ENCODE results near the gene FAM187B.

The FAM187B gene

DNA sequence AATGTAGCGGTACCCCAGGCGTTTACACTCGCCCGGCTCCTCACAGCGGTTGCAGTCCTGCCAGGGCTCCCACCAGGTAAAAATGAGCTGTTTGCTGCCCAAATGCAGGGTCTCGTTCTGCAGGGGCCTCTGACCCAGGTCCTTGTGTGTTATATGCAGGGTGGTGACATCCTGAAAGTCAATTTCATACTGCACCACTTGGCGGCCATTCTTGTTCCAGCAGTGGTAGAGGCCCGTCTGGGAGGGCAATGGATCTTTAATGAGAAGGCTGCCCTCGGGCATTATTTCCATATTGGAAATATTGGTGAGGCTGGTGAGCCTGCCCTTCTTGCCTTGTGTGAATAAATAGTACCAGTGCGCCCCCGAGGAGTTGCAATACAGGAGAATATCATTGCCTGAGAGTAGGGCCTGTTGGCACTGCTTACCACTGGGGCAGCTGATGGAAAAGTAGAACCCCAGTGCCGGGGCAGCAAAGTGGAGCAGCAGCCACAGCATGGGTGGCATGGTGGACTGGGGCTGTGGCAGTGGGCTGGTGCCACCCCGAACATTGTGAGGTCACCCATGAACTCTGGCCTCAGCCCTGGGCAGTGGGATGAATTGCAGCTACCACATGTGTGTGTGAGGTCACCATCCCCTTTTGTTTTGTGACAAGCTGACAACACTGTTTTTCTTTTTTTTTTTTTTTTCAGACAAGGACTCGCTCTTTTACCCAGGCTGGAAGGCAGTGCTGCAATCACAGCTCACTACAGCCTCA lies at the start of gene FAM187B:
Gene FAM187B, minus strand, starts transcription at position 563 of the 754 bp plus-strand sequence. Its CDS starts 59 bp downstream, at position 504.
- DNase-seq = no peak

DNA sequence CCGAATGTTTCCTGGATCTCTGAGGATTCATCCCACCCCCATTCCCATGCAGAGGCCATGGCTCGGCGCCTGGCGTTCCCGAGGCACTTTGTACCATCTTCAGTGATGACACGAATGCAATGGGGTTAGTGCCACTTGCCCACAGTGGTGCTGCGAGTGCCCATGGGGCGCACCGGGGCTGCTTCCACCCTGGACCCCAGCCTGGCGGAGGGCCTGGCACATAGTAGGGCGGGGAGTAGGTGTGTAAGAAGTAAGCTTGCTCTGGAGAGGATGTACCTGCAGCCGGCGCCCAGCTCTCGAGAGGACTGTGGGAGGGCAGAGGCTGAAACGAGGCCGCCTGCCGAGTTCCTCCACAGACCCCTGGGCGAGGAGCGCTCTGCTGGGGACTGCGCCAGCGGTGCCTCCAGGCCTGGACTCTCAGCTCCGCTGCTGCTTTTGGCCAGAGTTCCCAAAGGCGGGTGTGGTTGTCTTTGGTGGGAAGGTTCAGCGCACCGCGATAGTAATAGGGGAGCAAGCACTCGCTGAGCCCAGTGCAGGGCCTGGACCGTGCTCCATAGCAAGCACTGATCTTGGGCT lies 48.3 kb upstream of the FAM187B start:
- DNase-seq = no peak

DNA sequence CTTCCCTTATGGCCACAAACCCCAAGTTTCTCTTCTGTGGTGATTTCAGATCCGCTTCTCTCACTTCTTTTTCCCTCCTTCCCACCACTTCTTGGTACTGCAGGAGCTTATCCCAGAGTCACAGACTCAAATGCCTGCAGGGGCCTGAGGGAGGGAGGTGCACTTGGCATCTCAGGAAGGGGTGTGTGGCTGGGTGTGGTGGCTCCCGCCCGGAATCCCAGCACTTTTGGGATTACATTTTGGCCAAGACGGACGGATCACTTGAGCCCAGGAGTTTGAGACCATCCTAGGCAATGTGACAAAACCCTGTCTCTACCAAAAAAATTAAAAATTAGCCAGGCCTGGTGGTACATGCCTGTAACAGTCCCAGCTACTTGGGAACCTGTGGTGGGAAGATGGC lies 45.8 kb upstream of the FAM187B start:
- DNase-seq = no peak

DNA sequence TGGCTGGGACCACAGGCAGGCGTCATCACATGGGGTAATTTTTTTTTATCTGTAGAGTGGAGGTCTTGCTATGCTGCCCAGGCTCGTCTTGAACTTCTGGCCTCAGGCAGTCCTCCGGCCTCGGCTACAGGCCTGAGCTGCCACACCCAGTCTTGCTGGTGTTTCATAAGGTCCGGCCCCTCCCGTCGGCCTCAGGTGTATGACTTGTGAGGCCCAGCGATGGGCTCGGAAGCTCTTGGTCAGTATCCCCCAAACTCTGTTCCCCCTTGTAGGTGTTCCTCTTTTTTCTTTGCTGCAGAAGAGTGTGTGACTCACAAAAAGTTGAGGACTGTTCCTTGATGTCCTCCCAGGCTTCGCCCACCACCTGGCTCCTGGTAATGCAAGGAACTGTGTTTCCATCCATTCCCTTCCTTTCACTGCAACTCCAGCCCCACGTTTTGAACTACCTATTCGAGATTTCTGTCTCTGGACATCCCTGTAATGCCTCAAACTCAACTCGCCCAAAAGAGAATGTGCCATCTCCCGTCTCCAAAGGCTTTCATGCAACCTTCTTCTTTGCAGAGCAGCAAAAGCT lies 45.2 kb upstream of the FAM187B start:
- DNase-seq = no peak

DNA sequence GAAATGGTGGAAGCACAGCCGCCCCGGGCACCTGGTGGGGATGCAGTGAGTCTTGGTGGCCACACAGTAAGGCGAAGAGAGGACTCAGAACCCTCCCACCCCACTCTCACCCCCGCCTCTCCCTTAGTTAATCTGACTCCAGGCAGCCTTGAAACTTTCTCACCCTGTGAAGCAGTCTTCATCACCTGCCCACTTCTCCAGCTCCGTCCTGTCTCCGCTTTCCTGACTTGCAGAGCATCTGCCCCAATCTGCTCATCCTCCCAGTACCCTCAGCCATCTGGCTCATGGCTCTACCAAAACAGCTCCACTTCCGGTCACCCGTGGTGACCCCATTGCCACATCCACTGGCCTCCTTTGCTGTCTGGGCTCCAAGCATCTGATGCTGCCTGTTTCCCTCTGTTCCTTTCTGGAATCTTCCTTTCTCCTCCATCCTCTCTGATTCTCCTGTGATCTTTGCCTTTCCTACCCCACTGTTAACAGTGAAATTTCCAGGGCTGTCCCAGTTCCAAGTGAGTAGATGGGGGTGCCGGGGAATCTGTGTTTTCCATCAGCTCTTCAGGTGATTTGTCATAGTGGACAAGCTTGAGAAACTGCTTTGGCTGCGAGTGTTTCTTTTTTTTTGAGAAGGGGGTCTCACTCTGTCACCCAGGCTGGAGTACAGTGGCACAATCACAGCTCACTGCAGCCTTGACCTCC lies 44.6 kb upstream of the FAM187B start:
- DNase-seq = no peak

DNA sequence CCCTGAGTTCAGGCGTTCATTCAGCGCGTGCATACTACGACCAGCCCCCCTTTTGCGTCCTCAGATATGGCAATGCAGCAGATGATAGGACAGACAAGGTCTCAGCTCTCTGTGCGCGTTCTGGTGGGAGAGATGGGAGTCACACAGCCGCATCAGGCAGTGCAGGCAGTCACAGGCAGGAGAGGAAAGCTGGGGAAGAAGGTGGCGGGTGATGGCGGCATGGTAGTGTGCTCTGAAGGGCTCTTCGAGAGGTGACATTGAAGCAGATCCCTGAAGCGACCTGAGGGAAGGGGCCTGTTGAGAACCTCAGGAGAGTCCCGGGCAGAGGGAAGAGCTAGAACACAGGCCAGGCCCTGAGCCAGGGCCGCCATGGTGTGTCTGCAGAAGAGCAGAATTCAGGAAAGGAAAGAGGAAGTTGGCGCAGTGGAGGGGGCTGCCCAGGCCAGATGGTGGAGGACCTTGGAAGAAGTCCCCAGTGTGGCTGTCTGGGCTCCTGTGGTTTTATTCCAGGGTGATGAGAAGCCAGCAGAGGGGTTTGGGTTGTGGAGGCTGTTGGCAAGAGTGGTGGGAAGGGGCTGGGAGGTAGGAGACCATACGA lies 43.7 kb upstream of the FAM187B start:
- DNase-seq = peak; percentile 51

DNA sequence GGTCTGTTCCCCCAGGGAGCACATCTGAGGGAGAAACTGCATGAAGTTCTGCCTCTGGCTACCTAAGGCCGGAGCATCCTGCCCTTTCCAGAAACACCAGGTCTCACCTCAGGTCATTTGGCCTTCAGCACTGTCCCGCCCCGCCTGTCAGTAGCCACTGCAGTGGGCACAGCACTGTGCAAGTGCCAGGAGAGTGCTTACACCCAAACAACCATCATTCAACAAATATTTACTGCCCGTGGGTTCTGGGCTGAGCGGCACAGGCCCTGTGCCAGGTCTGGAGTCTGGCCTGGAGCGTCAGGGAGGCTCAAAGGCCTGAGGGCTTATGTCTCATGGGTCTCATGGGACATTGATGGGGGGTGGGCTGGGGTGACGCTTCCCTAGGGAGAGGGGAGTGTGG lies 43.0 kb upstream of the FAM187B start:
- DNase-seq = no peak

DNA sequence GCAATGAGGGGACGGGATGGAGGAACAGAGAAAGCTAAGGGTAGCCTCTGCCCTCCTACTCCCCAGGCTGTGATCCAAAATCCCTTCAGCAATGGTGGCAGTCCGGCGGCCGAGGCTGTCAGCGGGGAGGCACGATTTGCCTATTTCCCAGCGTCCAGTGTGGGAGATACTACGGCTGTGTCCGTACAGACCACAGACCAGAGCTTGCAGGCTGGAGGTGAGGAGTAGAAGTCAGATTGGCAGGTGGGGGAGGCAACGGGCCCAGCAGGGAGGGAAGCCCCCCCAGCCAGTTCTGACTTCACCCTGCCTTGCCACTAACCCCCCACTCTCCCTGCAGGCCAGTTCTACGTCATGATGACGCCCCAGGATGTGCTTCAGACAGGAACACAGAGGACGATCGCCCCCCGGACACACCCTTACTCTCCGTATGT lies 41.9 kb upstream of the FAM187B start:
- no peak for DNase-seq

DNA sequence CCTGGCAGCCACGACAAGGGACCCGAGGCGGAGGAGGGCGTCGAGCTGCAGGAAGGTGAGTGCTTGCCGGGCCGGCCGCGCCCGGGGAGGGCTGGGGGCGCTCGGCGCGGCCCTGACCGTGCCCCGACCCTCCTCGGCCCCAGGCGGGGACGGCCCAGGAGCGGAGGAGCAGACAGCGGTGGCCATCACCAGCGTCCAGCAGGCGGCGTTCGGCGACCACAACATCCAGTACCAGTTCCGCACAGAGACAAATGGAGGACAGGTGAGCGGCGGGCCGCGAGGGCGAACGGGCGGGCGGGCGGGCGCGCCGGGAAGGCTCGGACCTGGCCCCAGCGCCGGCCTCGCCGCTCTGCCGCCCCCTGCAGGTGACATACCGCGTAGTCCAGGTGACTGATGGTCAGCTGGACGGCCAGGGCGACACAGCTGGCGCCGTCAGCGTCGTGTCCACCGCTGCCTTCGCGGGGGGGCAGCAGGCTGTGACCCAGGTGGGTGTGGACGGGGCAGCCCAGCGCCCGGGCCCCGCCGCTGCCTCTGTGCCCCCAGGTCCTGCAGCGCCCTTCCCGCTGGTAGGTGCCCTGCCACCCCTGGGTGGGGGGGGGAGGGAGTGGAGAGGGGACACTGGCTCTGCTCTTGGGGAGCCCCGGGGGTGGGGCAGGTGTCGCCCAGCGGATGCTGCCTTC lies 41.0 kb upstream of the FAM187B start:
- DNase-seq = peak; percentile 84

DNA sequence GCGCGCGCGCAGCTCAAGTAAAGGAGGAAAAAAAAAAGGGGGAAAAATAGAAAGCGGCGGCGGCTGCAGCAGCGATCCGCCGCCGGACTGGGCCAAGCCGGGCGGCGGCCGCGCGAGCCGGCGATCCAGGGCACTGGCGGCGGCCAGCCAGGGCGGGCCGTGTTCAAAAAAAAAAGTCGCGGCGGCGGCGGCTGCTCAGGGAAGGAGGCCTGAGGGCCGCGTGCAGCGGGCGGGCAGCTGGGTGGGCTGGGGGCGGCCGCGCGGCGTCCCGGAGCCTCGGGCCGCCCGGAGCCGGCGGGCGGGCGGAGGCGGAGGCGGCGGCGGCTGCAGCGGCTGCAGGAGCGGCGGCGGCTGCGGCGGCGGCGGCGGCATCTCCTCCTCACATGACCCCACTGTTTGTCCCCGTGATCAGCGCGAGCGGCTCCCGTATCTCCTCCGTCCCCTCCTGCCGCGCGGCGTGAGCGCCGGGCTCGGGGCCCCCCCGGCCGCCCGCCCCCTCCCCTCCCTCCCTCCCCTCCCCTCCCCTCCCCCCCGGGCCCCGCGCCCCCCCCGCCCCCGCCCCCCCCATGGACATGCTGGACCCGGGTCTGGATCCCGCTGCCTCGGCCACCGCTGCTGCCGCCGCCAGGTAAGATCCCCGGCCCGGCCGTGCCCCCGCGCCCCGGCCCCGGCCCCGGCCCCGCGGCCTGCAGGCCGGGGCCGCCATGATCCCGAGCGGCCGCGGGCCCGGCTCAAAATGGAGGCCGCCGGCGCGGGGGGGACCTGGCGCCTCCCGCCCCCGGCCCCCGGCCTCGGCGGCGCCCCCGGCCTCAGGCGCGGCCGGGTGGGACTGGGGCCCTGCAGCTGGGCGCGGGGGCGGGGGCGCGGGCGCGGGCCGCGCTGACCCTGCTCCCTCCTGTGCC lies 40.2 kb upstream of the FAM187B start, which contains the start of gene USF2:
Gene USF2, plus strand, starts transcription at position 427 of the 902 bp plus-strand sequence. Its CDS starts 140 bp downstream, at position 567.
- peak; percentile 85 for DNase-seq

DNA sequence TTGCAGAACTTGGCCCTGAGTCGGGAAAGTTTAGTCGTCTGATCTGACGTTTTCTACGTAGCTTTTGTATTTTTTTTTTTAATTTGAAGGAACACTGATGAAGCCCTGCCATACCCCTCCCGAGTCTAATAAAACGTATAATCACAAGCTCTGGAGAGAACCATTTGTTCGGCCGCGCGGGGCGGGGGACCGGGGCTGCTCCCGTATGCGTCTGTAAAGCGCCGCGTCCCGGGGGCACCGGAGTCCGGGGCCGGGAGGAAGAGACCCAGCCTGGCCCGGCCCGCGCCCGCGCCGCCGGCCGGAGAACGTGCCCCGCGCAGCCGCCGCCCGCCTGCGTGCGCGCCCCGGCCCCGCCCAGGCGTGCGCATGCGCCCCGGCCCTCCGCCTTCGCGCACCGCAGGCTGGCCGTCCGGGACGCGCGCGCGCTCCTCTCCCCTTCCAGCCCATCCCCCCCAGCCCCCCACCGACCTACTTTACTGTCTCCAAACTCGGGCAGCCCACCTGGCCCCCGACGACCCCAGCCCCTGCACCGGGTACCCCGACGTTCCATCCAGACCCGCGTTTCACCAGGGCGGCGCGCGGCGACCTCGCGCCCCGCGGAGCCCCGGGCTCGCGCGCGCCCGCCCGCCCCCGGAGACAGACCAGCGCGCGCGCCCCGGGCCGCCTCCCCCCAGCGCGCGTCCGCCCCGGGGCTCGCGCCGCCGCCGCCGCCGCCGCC lies 39.4 kb upstream of the FAM187B start:
- DNase-seq = peak; percentile 80

DNA sequence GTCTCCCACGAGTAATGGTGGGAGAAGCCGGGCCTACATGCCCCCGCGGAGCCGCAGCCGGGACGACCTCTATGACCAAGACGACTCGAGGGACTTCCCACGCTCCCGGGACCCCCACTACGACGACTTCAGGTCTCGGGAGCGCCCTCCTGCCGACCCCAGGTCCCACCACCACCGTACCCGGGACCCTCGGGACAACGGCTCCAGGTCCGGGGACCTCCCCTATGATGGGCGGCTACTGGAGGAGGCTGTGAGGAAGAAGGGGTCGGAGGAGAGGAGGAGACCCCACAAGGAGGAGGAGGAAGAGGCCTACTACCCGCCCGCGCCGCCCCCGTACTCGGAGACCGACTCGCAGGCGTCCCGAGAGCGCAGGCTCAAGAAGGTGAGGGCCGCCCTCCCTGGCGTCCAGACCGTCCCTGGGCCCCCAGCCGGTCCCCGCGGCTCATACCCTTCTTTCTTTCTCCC lies 38.8 kb upstream of the FAM187B start:
- peak; percentile 56 for DNase-seq

DNA sequence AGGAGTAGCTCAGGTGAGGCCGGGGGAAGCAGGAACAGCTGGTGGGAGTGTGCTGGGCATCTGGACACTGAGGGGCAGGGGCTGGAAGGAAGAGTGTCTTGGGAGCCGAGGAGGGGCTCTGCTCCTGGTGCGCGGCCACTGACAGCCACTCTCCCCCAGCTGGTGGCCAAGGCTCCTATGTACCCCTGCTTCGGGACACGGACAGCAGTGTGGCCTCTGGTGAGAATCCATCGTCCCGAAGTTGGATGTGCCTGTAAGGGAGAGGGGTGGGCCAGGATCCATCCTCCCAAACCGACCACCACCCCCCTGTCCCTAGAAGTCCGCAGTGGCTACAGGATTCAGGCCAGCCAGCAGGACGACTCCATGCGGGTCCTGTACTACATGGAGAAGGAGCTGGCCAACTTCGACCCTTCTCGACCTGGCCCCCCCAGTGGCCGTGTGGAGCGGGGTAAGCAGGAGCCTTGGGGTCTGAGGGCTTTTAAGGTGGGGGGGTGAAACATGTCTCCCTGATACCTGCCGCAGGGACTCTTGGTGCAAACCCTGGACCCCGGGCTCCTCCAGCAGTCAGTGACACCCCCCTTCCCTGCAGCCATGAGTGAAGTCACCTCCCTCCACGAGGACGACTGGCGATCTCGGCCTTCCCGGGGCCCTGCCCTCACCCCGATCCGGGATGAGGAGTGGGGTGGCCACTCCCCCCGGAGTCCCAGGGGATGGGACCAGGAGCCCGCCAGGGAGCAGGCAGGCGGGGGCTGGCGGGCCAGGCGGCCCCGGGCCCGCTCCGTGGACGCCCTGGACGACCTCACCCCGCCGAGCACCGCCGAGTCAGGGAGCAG lies 38.2 kb upstream of the FAM187B start:
- DNase-seq = no peak

DNA sequence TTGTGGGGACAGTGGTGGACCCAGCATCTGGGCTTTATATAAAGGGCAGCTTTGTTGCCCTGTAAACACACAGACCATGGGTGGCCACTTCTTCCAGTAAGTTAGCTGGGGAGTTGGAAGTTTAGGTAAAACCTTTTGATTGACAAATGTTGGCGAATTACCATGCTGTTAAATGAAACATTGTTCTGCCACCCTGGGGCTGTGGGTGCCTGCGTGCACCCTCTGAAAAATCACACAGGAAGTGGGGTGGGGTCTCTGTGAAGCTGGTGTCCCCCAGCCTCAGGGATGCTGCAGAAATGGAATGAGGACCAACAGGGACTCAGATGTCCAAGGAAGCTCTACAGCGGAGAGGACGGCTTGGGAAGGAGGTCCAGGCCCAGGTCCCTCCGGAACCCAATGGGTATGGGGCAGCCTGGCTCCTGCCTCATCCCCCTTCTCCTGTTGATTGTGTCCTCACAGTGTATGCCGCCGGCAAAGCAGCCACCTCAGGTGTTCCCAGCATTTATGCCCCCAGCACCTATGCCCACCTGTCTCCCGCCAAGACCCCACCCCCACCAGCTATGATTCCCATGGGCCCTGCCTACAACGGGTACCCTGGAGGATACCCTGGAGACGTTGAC lies 37.5 kb upstream of the FAM187B start:
- no peak for DNase-seq

DNA sequence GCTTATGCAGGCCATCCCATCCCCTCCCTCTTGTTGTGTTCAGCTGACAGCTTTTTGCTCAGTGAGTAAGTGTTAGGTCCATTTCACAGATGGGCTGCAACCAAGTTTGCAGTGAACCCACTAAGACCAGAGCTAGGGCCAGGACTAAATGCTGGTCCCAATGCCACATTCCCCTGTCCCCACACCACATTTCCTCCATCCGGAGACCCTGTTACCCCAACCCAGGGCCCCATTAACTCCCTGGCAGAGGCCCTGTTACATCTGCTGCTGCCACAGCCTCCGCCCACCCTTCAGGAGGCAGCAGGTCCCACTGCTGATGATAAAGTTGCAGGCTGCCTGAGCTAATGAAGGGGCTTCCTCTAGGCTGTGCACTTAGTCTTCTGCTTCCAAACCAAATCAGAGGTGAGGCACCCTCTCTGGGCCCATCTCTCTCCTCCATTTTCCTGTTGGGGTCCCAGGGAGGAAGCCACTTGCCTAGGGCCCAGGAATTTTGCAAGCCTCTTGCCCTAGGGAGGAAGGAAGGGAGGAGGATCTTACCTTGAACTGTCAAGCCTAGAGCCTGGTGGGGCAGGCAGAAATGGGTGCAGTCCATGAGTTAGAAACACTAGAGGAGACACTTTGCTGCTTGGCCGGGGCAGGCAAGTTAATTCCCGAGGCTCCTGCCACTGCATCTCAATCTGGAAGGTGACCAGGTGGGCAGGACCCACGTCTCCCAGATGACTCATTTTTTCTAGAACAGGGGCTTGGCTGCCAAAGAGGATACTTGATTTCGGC lies 36.8 kb upstream of the FAM187B start:
- no peak for DNase-seq

DNA sequence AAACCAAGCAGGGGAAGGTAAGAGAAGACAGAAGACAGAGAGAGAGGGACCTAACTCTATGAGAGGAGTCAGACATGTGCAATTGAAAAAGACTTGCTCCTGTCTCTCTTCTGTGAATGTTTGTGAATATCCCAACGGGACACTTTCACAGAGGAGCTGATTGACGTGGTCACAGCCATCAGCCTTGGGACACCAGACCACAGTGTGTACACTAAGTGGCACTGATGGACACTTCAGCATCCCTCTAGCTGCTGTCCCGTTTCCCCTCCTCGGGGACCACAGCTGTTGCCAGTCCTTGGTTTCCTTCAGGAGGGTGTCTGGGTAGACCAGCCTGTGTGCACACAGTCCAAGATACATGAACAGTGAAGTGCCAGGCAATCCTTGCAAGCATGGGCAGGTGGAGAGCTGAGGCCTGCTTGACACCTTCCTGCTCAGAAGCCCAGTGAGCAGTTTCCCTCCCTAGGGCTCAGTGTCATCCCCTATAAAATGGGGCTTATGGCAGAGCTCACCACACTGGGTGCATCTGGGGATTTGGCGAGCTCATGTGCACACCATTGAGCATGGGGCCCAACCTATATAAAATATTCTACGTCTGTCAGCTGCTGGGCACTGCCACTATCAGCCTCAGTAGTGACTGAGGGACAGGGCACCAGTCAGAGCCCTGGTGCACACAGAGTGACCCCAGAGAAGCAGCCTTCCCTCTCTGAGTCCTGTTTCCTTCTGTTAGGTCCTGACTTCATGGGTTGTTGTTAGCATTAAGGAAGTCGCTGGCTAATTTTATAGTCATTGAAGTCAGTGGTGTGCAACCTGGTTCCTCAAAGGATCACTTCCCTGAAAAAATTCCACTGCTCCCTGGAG lies 36.0 kb upstream of the FAM187B start:
- DNase-seq = peak; percentile 40

DNA sequence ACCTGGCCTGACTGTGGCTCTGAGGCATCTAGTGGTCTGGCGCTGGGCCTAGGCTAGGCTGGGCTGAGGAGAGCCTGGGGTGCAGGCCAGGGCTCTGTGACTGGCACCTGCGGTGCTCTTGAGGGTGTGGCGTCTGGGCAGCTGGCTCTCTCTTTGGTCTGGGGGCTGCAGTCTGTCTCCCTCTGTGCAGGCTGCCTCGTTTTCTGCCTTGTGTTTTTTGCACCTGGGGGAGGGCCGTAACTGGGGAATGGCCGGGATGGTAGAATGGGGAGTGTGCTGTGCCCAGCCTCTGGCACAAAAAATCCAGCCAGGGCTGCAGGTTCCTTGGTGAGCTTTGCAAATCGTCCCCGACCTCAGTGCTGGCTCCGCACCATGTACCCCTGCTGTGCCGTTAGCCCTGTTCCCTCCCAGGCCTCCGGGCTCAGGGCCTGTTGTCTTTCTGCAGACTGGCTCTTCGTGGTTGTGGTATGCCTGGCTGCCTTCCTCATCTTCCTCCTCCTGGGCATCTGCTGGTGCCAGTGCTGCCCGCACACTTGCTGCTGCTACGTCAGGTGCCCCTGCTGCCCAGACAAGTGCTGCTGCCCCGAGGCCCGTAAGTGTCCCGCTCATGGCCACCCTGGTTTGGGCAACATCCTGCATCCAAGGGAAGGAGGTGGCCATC lies 33.7 kb upstream of the FAM187B start:
- no peak for DNase-seq

All from hematopoietic multipotent progenitor cell treated with erythropoietin and hydrocortisone succinate and interleukin-3 and kit ligand, for 6 days (in vitro differentiated cells).